HG03558 (cell line): ENCODE data around the gene DCLK3.

Experiments
- ATAC-seq: cut with Tn5 transposase; IDR thresholded peaks from one replicate; pipeline ENCODE4 v1.9.1; 2021; ENCODE audit warnings: moderate number of reproducible peaks; ENCODE audit not compliant: unreplicated experiment; ENCODE audit errors: extremely low read depth

Gene DCLK3

GRCh38 chr3:36763850-36764703 lies at the start of gene DCLK3:
Gene DCLK3 (minus strand): TSS chr3:36764553. CDS start chr3:36764263, 290 bp downstream.
- no peak for ATAC-seq

- ATAC-seq, result no peak
Observed at GRCh38 chr3:36813305-36813704, 49.0 kb upstream of the DCLK3 start.

- ATAC-seq, result no peak
Observed at GRCh38 chr3:36812240-36812639, 47.9 kb upstream of the DCLK3 start.

GRCh38 chr3:36811768-36812167 lies 47.4 kb upstream of the DCLK3 start:
- no peak for ATAC-seq

- ATAC-seq, result no peak
Observed at GRCh38 chr3:36804295-36805055, 40.1 kb upstream of the DCLK3 start.

GRCh38 chr3:36803091-36803791 lies 38.9 kb upstream of the DCLK3 start:
- no peak for ATAC-seq

- no peak for ATAC-seq
Observed at GRCh38 chr3:36800533-36801116, 36.3 kb upstream of the DCLK3 start.

- no peak for ATAC-seq
Observed at GRCh38 chr3:36796881-36797280, 32.5 kb upstream of the DCLK3 start.

- ATAC-seq, result no peak
Observed at GRCh38 chr3:36796161-36796560, 31.8 kb upstream of the DCLK3 start.

GRCh38 chr3:36795622-36796021 lies 31.3 kb upstream of the DCLK3 start:
- ATAC-seq, result no peak

GRCh38 chr3:36792342-36792741 lies 28.0 kb upstream of the DCLK3 start:
- ATAC-seq, result no peak

- ATAC-seq, result no peak
Observed at GRCh38 chr3:36790765-36791164, 26.4 kb upstream of the DCLK3 start.

- no peak for ATAC-seq
Observed at GRCh38 chr3:36786921-36787890, 22.9 kb upstream of the DCLK3 start.

- ATAC-seq, result no peak
Observed at GRCh38 chr3:36784138-36784635, 19.8 kb upstream of the DCLK3 start.

GRCh38 chr3:36777424-36778218 lies 13.3 kb upstream of the DCLK3 start:
- ATAC-seq, result no peak

- no peak for ATAC-seq
Observed at GRCh38 chr3:36776436-36776835, 12.1 kb upstream of the DCLK3 start.

- no peak for ATAC-seq
Observed at GRCh38 chr3:36774052-36774451, 9.7 kb upstream of the DCLK3 start.

GRCh38 chr3:36771931-36772330 lies 7.6 kb upstream of the DCLK3 start:
- ATAC-seq, result no peak
